Stimulated activated CD8-positive, alpha-beta memory T cell treated with anti-CD3 and anti-CD28 coated beads, Interleukin-2, amount 100 ng/mL, for 1 hour (primary cell): ENCODE measurements around the gene MYL10.

ENCODE experiments used
- DNase-seq, 2 donors: peaks; one replicate each; pipeline ENCODE4 v3.0.0-alpha.2; 2020; ENCODE audit warnings: low read depth in 2 of 2

Gene MYL10

DNA sequence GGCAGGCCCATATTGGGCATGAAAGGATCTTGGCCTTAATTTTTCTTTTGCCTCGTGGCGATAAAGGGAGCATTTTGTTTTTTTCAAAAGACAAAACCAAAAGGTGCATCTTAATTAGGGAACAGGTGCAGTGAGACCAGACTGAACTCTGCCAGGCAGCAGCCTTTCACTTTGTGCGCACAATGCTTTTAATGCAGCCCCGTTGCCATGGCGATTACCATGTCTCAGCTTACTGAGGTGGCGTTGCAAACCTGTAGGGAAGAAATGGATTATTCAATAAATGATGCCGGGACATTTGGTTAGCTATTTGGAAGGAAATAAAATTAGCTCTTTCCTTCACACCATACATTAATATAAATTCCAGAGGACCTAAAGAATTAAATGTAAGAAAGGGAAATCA lies 61.9 kb downstream of the MYL10 start:
- DNase-seq, result no peak

DNA sequence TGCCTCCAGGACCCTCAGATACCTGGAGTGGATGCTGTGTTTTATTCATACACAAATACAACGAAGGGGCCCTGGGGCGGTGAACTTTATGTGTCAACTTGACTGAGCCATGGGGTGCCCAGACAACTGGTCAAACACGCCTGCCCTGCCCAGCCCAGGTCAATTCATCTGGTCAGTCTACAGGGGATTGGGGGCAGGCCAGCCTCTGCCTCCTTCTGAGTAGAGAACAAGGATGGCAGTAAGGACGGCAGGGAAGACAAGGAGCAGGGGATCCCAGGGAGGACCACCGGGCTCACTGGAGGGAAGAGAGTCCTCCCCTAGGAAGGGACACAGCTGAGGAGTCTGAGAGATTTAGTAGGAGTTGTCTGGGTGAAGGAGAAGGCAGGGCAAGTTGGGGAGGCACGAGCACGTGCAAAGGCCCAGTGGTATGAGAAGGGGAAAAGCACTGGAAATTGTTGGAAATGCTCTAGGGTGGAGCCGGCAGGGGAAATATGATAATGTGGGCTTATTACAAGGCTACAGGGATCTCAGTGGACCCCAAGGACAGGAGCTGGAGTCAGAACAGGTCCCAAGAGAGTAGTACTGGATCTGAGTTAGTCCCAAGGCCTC lies 63.4 kb downstream of the MYL10 start:
- DNase-seq, result no peak

DNA sequence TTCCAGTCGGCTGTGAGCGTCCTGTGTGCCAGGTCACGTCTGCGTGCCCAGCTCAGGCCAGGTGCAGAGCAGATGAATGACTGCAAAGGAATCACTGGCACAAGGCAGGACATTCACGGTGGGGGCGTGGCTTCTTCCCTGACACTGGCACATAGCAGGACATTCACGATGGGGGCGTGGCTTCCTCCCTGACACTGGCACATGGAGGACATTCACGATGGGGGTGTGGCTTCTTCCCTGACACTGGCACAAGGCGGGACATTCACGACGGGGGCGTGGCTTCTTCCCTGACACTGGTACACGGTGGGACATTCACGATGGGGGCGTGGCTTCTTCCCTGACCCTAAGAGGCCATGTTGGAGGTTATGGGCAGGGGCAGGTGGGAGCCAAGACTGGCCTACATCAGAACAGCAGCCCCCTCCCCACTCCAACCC lies 64.3 kb downstream of the MYL10 start:
- DNase-seq, result no peak

DNA sequence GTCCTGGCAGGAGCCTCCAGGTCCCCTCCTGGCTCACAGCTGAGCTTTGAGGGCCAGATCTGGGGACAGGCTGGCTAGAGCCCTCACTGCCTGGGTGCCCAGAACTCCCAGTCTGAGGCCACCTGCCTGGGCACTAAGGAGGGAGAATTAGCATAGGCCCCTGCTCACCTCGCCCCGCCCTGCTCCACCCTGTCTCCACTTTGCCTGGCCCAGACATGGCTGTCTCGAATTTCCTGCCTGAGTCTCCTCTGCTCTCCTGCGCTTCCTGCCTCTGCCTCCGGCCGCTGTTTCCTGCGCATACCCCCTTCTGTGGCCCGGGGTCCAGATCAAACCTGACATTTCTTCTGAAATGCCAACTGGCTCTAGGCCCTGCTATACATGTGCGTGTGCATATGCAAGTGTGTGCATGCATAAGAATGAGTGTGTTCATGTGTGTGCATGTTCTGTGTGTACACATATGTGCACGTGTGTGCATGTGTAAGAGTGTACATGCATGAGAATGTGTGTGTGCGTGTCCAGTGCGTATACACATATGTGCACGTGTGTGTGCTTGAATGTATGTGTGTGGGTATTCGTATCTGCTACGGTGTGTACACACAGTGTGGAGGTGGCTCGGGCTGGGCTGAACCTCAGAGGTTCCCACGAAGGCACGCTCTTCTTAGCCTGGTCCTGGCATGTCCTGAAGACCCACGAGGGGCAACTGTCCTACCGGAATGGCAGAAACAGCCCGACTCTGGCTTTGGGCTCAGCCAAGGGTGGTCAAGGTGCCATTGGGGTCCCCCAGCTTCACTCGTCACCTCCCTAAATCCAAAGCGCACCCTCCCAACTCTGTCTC lies 64.9 kb downstream of the MYL10 start:
- no peak for DNase-seq
